ENCODE data around the gene CFAP107. TPM values are rescaled to one million over a fixed set of nuclear protein-coding genes. Genes with fewer than 3 reads are reported as not detected.
"Not testable (repeated sequence)": the region's sequence is repeated elsewhere in the genome, so short reads cannot be mapped to it uniquely, and the experiment has no call there.

The CFAP107 gene
- total and polyA plus RNA-seq, 7 experiments from 2014 or later, result not detected

DNA sequence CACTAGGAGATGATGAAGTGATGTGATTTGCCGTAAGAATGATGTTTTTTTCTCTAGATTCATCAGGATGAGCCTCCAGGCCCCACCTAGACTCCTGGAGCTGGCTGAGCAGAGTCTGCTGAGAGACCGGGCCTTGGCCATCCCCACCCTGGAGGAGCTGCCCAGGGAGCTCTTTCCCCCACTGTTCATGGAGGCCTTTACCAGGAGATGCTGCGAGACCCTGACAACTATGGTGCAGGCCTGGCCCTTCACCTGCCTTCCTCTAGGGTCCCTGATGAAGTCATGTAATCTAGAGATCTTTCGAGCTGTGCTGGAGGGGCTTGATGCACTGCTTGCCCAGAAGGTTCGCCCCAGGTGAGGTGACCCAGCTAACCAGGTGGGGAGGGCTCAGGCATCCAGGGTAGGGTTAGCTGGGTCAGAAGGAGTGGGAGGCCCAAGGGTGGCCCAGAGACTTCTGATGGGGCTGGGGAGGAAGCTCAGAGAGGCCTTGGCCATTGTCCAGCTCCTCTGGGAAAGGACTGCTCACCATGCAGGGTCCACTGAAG, 28.9 kb downstream of the CFAP107 start:
- Mint-ChIP-seq H3K4me1 (no peaks in the 10 kb centered on the region), H3K4me3 (no peak overlapping the region), H3K9me3 (peaks cover 0 to 2% (median 0%) of the 10 kb centered on the region in 11 donors), H3K27me3 (peaks cover 2 to 43% (median 35%) of the 10 kb centered on the region in 5 donors), H3K27ac (no peak overlapping the region), H3K36me3 (no peaks in the 10 kb centered on the region)
- intact Hi-C loops (cut with micrococcal nuclease), result no loop called here
- no peaks in the 10 kb centered on the region for H3K9me3 ChIP-seq (ENCODE audit: control insufficient read depth in 2 of 3, low read length in 3 of 3)
- no peak overlapping the region for H3K27ac ChIP-seq (ENCODE audit: low read depth, low read length)
- H3K4me1 ChIP-seq (ENCODE audit: control insufficient read depth in 2 of 2, insufficient read depth in 2 of 2, low read length in 2 of 2), result no peaks in the 10 kb centered on the region
- no peaks in the 10 kb centered on the region for H3K27me3 ChIP-seq (ENCODE audit: control insufficient read depth in 2 of 2, insufficient read depth in 2 of 2, low read length in 2 of 2)
- no peak overlapping the region for H3K4me3 ChIP-seq (ENCODE audit: low read length)
- DNase-seq, result no peak
- ATAC-seq, result no peak
- ChIA-PET POLR2A (no interaction called here), CTCF (no interaction called here)
- H3K36me3 ChIP-seq (ENCODE audit: control insufficient read depth in 2 of 3, insufficient read depth in 3 of 3, low read length in 3 of 3), result no peaks in the 10 kb centered on the region

DNA sequence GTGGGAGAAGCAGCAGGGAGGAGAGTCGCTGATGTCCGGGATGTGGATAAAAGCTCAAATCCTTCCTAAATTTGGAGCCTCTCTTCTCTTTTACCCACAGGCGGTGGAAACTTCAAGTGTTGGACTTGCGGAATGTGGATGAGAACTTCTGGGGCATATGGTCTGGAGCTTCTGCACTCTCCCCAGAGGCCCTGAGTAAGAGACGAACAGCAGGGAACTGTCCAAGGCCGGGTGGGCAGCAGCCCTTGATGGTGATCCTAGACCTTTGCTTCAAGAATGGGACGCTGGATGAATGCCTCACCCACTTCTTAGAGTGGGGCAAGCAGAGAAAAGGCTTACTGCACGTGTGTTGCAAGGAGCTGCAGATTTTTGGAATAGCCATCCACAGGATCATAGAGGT, 29.4 kb downstream of the CFAP107 start:
- Histone ChIP-seq H3K36me3 (ENCODE audit: control insufficient read depth in 2 of 3, insufficient read depth in 3 of 3, low read length in 3 of 3) (no peaks in the 10 kb centered on the region), H3K27me3 (ENCODE audit: control insufficient read depth in 2 of 2, insufficient read depth in 2 of 2, low read length in 2 of 2) (no peaks in the 10 kb centered on the region), H3K4me3 (ENCODE audit: low read length) (no peak overlapping the region), H3K4me1 (ENCODE audit: control insufficient read depth in 2 of 2, insufficient read depth in 2 of 2, low read length in 2 of 2) (no peaks in the 10 kb centered on the region), H3K9me3 (ENCODE audit: control insufficient read depth in 2 of 3, low read length in 3 of 3) (no peaks in the 10 kb centered on the region), H3K27ac (ENCODE audit: low read depth, low read length) (no peak overlapping the region)
- Mint-ChIP-seq H3K36me3 (no peaks in the 10 kb centered on the region), H3K9me3 (peaks cover 0 to 2% (median 0%) of the 10 kb centered on the region in 11 donors), H3K27ac (no peak overlapping the region), H3K4me3 (no peak overlapping the region), H3K4me1 (no peaks in the 10 kb centered on the region), H3K27me3 (peaks cover 2 to 38% (median 30%) of the 10 kb centered on the region in 5 donors)
- no peak for ATAC-seq
- no peak for DNase-seq
- ChIA-PET POLR2A (no interaction called here), CTCF (no interaction called here)
- intact Hi-C loops (cut with micrococcal nuclease), result no loop called here

DNA sequence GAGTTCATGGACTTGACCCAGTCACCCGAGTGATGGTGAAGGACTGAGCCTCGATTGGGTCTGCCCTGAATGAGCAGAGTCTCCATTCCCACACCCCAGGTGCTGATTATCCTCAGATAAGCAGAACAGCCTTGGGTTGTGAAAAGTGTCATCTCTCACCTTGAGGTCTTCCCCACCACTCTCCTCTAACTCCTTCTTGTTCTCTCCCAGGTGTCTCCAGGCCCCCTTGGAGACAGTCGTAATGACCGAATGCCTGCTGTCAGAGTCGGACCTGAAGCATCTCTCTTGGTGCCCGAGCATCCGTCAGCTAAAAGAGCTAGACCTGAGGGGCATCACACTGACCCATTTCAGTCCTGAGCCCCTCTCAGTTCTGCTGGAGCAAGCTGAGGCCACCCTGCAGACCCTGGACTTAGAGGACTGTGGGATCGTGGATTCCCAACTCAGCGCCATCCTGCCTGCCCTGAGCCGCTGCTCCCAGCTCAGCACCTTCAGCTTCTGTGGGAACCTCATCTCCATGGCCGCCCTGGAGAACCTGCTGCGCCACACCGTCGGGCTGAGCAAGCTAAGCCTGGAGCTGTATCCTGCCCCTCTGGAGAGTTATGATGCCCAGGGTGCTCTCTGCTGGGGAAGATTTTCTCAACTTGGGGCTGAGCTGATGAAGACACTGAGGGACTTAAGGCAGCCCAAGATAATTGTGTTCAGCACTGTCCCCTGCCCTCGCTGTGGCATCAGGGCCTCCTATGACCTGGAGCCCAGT, 31.0 kb downstream of the CFAP107 start:
- intact Hi-C loops (cut with micrococcal nuclease), result no loop called here
- H3K4me3 Mint-ChIP-seq, result no peak overlapping the region
- CTCF ChIA-PET, result no interaction called here
- no peak overlapping the region for H3K4me3 ChIP-seq (ENCODE audit: low read length)
- POLR2A ChIA-PET, result no interaction called here
- H3K27me3 Mint-ChIP-seq, result peaks cover 2 to 29% (median 25%) of the 10 kb centered on the region in 5 donors
- no peaks in the 10 kb centered on the region for H3K36me3 Mint-ChIP-seq
- no peaks in the 10 kb centered on the region for H3K9me3 ChIP-seq (ENCODE audit: control insufficient read depth in 2 of 3, low read length in 3 of 3)
- no peaks in the 10 kb centered on the region for H3K4me1 Mint-ChIP-seq
- peaks cover 0 to 4% (median 0%) of the 10 kb centered on the region in 11 donors for H3K9me3 Mint-ChIP-seq
- H3K27me3 ChIP-seq (ENCODE audit: control insufficient read depth in 2 of 2, insufficient read depth in 2 of 2, low read length in 2 of 2), result no peaks in the 10 kb centered on the region
- H3K27ac ChIP-seq (ENCODE audit: low read depth, low read length), result no peak overlapping the region
- no peaks in the 10 kb centered on the region for H3K4me1 ChIP-seq (ENCODE audit: control insufficient read depth in 2 of 2, insufficient read depth in 2 of 2, low read length in 2 of 2)
- no peak for ATAC-seq
- H3K36me3 ChIP-seq (ENCODE audit: control insufficient read depth in 2 of 3, insufficient read depth in 3 of 3, low read length in 3 of 3), result no peaks in the 10 kb centered on the region
- H3K27ac Mint-ChIP-seq, result no peak overlapping the region
- no peak for DNase-seq

DNA sequence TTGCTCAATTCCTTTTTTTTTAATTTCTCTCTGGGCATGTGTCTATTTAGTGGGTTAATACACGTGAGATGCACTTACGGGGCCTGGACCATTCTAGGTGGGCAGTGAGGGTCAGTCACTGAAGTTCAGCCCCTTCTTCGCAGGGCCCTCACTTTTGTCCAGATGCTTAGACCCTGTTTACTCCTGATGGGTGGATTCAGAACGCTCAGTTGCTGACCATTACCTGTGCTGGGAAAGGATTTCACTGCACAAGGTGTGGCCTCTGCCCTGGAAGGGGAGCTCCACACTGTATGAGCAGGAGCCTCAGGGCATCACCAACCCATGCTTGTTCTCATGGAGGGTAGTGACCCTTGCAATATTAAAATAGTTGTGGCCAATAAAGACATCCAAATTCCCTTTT, 32.1 kb downstream of the CFAP107 start:
- intact Hi-C loops (cut with micrococcal nuclease), result no loop called here
- DNase-seq (no peak), ATAC-seq (no peak)
- POLR2A ChIA-PET, result no interaction called here
- H3K4me1 ChIP-seq (ENCODE audit: control insufficient read depth in 2 of 2, insufficient read depth in 2 of 2, low read length in 2 of 2), result no peaks in the 10 kb centered on the region
- peaks cover 2 to 26% (median 21%) of the 10 kb centered on the region in 5 donors for H3K27me3 Mint-ChIP-seq
- H3K27me3 ChIP-seq (ENCODE audit: control insufficient read depth in 2 of 2, insufficient read depth in 2 of 2, low read length in 2 of 2), result no peaks in the 10 kb centered on the region
- H3K4me1 Mint-ChIP-seq, result no peaks in the 10 kb centered on the region
- H3K27ac ChIP-seq (ENCODE audit: low read depth, low read length), result no peak overlapping the region
- no peaks in the 10 kb centered on the region for H3K36me3 Mint-ChIP-seq
- H3K27ac Mint-ChIP-seq, result no peak overlapping the region
- no peak overlapping the region for H3K4me3 ChIP-seq (ENCODE audit: low read length)
- H3K9me3 ChIP-seq (ENCODE audit: control insufficient read depth in 2 of 3, low read length in 3 of 3), result no peaks in the 10 kb centered on the region
- CTCF ChIA-PET, result no interaction called here
- H3K36me3 ChIP-seq (ENCODE audit: control insufficient read depth in 2 of 3, insufficient read depth in 3 of 3, low read length in 3 of 3), result no peaks in the 10 kb centered on the region
- peaks cover 0 to 9% (median 0%) of the 10 kb centered on the region in 11 donors for H3K9me3 Mint-ChIP-seq
- no peak overlapping the region for H3K4me3 Mint-ChIP-seq

DNA sequence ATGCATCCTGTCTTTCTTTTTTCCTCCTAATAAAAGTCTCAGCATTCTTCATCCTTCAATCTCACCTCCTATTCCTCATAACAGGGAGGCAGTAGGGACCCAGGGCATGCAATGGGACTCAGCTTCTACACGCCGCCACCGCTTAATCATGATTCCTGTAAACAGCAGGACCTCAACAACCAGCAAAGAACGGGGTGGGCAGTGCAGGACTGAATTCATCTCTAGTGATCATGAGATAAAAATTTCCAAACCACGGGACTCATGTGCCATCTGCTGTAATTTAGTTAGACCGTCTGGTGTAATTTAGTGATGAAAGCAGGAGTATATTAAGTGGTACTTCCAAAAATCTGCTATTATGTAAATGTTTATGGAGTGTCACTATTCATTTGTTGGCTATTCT, 32.9 kb downstream of the CFAP107 start:
- peaks cover 2 to 24% (median 20%) of the 10 kb centered on the region in 5 donors for H3K27me3 Mint-ChIP-seq

DNA sequence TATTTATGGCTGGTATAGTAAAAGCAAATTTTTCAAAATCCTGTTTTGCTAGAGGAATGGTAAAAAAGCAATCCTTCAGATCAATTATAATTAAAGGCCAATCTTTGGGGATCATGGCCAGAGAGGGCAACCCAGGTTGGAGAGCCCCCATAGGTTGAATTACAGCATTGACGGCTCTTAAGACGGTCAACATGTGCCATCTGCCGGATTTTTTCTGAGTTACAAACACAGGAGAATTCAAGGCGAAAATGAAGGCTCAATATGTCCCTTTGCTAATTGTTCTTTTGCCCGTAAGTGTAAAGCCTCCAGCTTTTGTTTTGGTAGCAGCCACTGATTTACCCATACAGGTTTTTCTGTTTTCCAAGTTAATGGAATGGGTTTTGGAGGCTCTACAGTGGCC, 35.5 kb downstream of the CFAP107 start:
- H3K4me1 ChIP-seq (ENCODE audit: control insufficient read depth in 2 of 2, insufficient read depth in 2 of 2, low read length in 2 of 2); H3K27ac ChIP-seq (ENCODE audit: low read depth, low read length); H3K4me3 ChIP-seq (ENCODE audit: low read length); DNase-seq; H3K4me1 Mint-ChIP-seq; H3K27ac Mint-ChIP-seq; intact Hi-C loops (cut with micrococcal nuclease); POLR2A ChIA-PET; H3K27me3 ChIP-seq (ENCODE audit: control insufficient read depth in 2 of 2, insufficient read depth in 2 of 2, low read length in 2 of 2); H3K4me3 Mint-ChIP-seq; ATAC-seq; CTCF ChIA-PET; H3K36me3 ChIP-seq (ENCODE audit: control insufficient read depth in 2 of 3, insufficient read depth in 3 of 3, low read length in 3 of 3): not testable (repeated sequence)
- H3K9me3 Mint-ChIP-seq, result peaks cover 0 to 42% (median 16%) of the 10 kb centered on the region in 11 donors
- peaks cover 2 to 20% (median 17%) of the 10 kb centered on the region in 5 donors for H3K27me3 Mint-ChIP-seq
- peaks cover 0 to 10% (median 0%) of the 10 kb centered on the region in 5 donors for H3K36me3 Mint-ChIP-seq
- H3K9me3 ChIP-seq (ENCODE audit: control insufficient read depth in 2 of 3, low read length in 3 of 3), result peaks cover 0 to 15% (median 0%) of the 10 kb centered on the region in 3 experiments

More for the DNA sequence above, 32.9 kb downstream of the CFAP107 start:
- POLR2A ChIA-PET, result no interaction called here
- no peak for ATAC-seq
- no peak for DNase-seq
- H3K9me3 Mint-ChIP-seq, result peaks cover 0 to 17% (median 5%) of the 10 kb centered on the region in 11 donors
- CTCF ChIA-PET, result no interaction called here
- Histone ChIP-seq H3K27me3 (ENCODE audit: control insufficient read depth in 2 of 2, insufficient read depth in 2 of 2, low read length in 2 of 2) (no peaks in the 10 kb centered on the region), H3K4me1 (ENCODE audit: control insufficient read depth in 2 of 2, insufficient read depth in 2 of 2, low read length in 2 of 2) (no peaks in the 10 kb centered on the region), H3K27ac (ENCODE audit: low read depth, low read length) (no peak overlapping the region), H3K9me3 (ENCODE audit: control insufficient read depth in 2 of 3, low read length in 3 of 3) (peaks cover 0 to 4% (median 0%) of the 10 kb centered on the region in 3 experiments), H3K4me3 (ENCODE audit: low read length) (no peak overlapping the region), H3K36me3 (ENCODE audit: control insufficient read depth in 2 of 3, insufficient read depth in 3 of 3, low read length in 3 of 3) (no peaks in the 10 kb centered on the region)
- H3K27ac Mint-ChIP-seq, result no peak overlapping the region
- intact Hi-C loops (cut with micrococcal nuclease), result no loop called here
- peaks cover 0 to 4% (median 0%) of the 10 kb centered on the region in 5 donors for H3K36me3 Mint-ChIP-seq
- no peaks in the 10 kb centered on the region for H3K4me1 Mint-ChIP-seq
- no peak overlapping the region for H3K4me3 Mint-ChIP-seq

DNA sequence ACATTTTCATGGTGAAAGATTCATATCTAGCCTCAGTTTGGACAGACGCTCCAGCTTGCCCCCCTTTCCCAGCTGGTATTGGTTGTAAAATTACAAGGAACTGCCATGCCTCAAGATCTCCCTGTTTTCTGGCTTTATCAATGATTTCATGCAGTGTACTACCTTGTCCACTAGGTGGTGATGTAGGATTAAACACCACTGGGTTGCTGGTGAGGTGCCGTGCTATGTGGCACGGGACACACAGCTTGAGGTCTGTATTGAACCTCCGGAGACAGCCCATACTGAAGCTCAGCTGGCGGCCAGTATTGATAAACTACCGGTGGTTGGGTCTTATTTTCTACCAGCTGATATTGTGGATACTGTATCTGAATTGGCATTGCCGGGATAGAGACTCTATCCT, 37.8 kb downstream of the CFAP107 start:
- not testable (repeated sequence) for ATAC-seq, H3K27ac Mint-ChIP-seq
- H3K9me3 Mint-ChIP-seq, result peaks cover 0 to 54% (median 21%) of the 10 kb centered on the region in 11 donors

More for the DNA sequence above, 37.8 kb downstream of the CFAP107 start:
- CTCF ChIA-PET; H3K27me3 ChIP-seq (ENCODE audit: control insufficient read depth in 2 of 2, insufficient read depth in 2 of 2, low read length in 2 of 2); H3K27ac ChIP-seq (ENCODE audit: low read depth, low read length); DNase-seq; H3K4me1 Mint-ChIP-seq; POLR2A ChIA-PET; intact Hi-C loops (cut with micrococcal nuclease); H3K4me1 ChIP-seq (ENCODE audit: control insufficient read depth in 2 of 2, insufficient read depth in 2 of 2, low read length in 2 of 2); H3K4me3 Mint-ChIP-seq; H3K36me3 ChIP-seq (ENCODE audit: control insufficient read depth in 2 of 3, insufficient read depth in 3 of 3, low read length in 3 of 3); H3K4me3 ChIP-seq (ENCODE audit: low read length): not testable (repeated sequence)
- H3K27me3 Mint-ChIP-seq, result peaks cover 0 to 12% (median 5%) of the 10 kb centered on the region in 5 donors
- H3K36me3 Mint-ChIP-seq, result peaks cover 0 to 10% (median 0%) of the 10 kb centered on the region in 5 donors
- peaks cover 0 to 15% (median 0%) of the 10 kb centered on the region in 3 experiments for H3K9me3 ChIP-seq (ENCODE audit: control insufficient read depth in 2 of 3, low read length in 3 of 3)
